Measurements from ENCODE around the gene GNAZ. TPM values are rescaled to one million over a fixed set of nuclear protein-coding genes. Genes with fewer than 3 reads are reported as not detected.

GNAZ gene
- total RNA-seq, 1 donor from 2014 or later, result 1.1 TPM

DNA sequence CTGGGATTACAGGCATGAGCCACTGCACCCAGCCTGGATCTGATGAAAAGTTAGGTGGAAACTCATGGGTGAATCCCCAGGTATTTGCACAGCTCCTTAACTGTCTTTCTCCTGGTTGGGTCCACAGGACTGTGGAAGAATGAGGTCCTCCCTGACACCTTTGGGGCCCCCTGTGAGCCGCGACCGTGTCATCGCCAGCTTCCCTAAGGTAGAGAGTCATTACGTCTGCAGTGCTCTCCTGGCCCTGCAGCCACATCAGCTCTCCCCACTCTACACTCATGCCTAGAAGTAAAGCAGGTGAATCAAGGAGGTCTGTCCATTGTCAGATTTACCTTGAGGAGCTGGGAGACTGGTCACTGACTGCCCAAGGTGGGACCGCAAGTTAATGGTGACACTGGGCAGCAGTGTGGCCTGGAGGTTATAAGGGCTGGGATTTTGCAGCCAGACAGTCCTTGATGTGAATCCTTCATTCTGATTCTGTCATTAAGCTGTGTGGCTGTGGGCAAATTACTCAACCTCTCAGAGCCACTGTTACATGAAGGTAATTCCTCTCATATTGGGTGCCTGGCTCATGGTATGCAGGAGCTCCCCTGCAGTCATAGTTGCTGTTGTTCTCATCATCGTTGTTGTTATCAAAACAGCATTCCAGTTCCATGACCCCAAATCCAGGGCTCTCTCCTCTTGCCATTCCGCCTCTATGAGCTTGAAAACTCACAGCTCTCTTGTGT is 76.3 kb downstream of the GNAZ start:
- no peak overlapping the region for H3K9ac ChIP-seq (ENCODE audit: low read length)
- H3K4me2 ChIP-seq (ENCODE audit: low read length), result peak overlapping the region; percentile 94
- H4K20me1 ChIP-seq (ENCODE audit: insufficient read depth, low read length), result peaks cover 12% of the 10 kb centered on the region
- H3K9me3 ChIP-seq (ENCODE audit: insufficient read depth, low read depth, low read length), result no peaks in the 10 kb centered on the region
- H3K27me3 ChIP-seq (ENCODE audit: insufficient read depth, low read length), result no peaks in the 10 kb centered on the region
- no peaks in the 10 kb centered on the region for H3K36me3 ChIP-seq (ENCODE audit: insufficient read depth, low read length)
- H3K9me3 Mint-ChIP-seq (ENCODE audit: unreplicated experiment), result peaks cover 3% of the 10 kb centered on the region
- H3K4me1 Mint-ChIP-seq (ENCODE audit: low read depth, unreplicated experiment), result peaks cover 6% of the 10 kb centered on the region
- H2AFZ ChIP-seq (ENCODE audit: low read depth, low read length), result no peak overlapping the region
- peak overlapping the region; percentile 85 for H3K4me3 Mint-ChIP-seq (ENCODE audit: unreplicated experiment)
- TF ChIP-seq, protein P1, sequence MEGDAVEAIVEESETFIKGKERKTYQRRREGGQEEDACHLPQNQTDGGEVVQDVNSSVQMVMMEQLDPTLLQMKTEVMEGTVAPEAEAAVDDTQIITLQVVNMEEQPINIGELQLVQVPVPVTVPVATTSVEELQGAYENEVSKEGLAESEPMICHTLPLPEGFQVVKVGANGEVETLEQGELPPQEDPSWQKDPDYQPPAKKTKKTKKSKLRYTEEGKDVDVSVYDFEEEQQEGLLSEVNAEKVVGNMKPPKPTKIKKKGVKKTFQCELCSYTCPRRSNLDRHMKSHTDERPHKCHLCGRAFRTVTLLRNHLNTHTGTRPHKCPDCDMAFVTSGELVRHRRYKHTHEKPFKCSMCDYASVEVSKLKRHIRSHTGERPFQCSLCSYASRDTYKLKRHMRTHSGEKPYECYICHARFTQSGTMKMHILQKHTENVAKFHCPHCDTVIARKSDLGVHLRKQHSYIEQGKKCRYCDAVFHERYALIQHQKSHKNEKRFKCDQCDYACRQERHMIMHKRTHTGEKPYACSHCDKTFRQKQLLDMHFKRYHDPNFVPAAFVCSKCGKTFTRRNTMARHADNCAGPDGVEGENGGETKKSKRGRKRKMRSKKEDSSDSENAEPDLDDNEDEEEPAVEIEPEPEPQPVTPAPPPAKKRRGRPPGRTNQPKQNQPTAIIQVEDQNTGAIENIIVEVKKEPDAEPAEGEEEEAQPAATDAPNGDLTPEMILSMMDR (IDR thresholded peaks at IDR 0.05; ENCODE audit: insufficient read depth, low read depth, low read length), result no peak
- TF ChIP-seq EZH2 (IDR thresholded peaks at IDR 0.05; ENCODE audit: insufficient read depth, low read length), result no peak
- H3K27me3 Mint-ChIP-seq (ENCODE audit: low read depth, unreplicated experiment), result peaks cover 4% of the 10 kb centered on the region
- no peak for FAIRE-seq
- H3K4me1 ChIP-seq (ENCODE audit: insufficient read depth, low read length), result peaks cover 29% of the 10 kb centered on the region
- H3K27ac ChIP-seq (ENCODE audit: low read depth, low read length), result no peak overlapping the region
- peaks cover 14% of the 10 kb centered on the region for H3K36me3 Mint-ChIP-seq (ENCODE audit: low read depth, unreplicated experiment)
- H3K4me3 ChIP-seq (ENCODE audit: insufficient read depth, low read depth, low read length), result no peak overlapping the region
- no peak for DNase-seq (ENCODE audit: low read depth)
- H3K79me2 ChIP-seq (ENCODE audit: insufficient read depth, low read length), result peaks cover 2% of the 10 kb centered on the region
- H3K27ac Mint-ChIP-seq (ENCODE audit: unreplicated experiment), result no peak overlapping the region

DNA sequence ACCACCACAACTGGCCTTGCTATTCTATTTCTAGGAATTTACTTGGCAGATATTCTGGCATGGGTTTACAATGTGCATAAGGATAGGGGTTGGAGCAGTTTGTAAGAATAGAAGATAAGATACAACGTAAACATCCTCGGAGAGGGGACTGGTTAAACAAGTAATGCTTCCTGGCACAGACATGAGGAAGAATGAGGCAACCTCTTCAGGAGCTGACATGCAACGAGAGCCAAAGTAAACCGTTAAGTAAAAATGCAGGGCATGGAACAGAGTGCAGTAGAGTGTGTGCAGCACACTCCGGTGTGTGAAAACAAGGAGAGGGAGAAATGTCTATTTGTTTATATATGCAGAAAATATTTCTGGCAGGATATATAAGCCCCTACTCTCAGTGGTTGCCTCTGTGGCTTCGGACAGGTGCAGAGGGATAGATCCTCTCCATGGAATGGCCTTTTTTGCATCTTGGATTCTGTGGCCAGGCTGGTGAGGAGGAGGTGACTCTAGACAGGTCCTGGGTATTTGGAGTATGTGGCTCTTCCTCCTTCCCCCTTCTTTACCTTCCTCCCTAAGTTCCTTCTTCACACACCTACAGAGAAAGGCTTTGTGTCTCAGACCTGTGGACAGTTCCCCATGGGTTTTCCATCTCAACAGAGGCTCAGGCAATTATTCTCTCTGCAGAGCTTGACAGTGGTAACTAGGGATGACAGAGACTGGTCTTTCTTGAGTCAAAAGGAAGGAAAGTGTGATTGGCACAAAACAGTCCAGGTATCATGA is 77.5 kb downstream of the GNAZ start:
- peaks cover 12% of the 10 kb centered on the region for H4K20me1 ChIP-seq (ENCODE audit: insufficient read depth, low read length)
- H3K79me2 ChIP-seq (ENCODE audit: insufficient read depth, low read length), result peaks cover 2% of the 10 kb centered on the region
- Mint-ChIP-seq H3K27ac (ENCODE audit: unreplicated experiment) (peak overlapping the region; percentile 78), H3K27me3 (ENCODE audit: low read depth, unreplicated experiment) (peaks cover 4% of the 10 kb centered on the region), H3K9me3 (ENCODE audit: unreplicated experiment) (peaks cover under 1% of the 10 kb centered on the region), H3K36me3 (ENCODE audit: low read depth, unreplicated experiment) (peaks cover 14% of the 10 kb centered on the region), H3K4me1 (ENCODE audit: low read depth, unreplicated experiment) (peaks cover 7% of the 10 kb centered on the region), H3K4me3 (ENCODE audit: unreplicated experiment) (no peak overlapping the region)
- H3K36me3 ChIP-seq (ENCODE audit: insufficient read depth, low read length), result no peaks in the 10 kb centered on the region
- peaks cover 23% of the 10 kb centered on the region for H3K4me1 ChIP-seq (ENCODE audit: insufficient read depth, low read length)
- no peak overlapping the region for H3K4me3 ChIP-seq (ENCODE audit: insufficient read depth, low read depth, low read length)
- H3K4me2 ChIP-seq (ENCODE audit: low read length), result no peak overlapping the region
- no peak for TF ChIP-seq EZH2 (IDR thresholded peaks at IDR 0.05; ENCODE audit: insufficient read depth, low read length)
- TF ChIP-seq, protein P1 (IDR thresholded peaks at IDR 0.05; ENCODE audit: insufficient read depth, low read depth, low read length), result no peak
- H3K27me3 ChIP-seq (ENCODE audit: insufficient read depth, low read length), result no peaks in the 10 kb centered on the region
- no peak overlapping the region for H2AFZ ChIP-seq (ENCODE audit: low read depth, low read length)
- no peak overlapping the region for H3K9ac ChIP-seq (ENCODE audit: low read length)
- DNase-seq (ENCODE audit: low read depth), result peak; percentile 57
- no peaks in the 10 kb centered on the region for H3K9me3 ChIP-seq (ENCODE audit: insufficient read depth, low read depth, low read length)
- FAIRE-seq, result no peak
- no peak overlapping the region for H3K27ac ChIP-seq (ENCODE audit: low read depth, low read length)

Data from astrocyte (in vitro differentiated cells and primary cell).